Adrenal gland (tissue), 12 donors: ENCODE data around the gene ANKMY1. TPM values are rescaled to one million over a fixed set of nuclear protein-coding genes. Genes with fewer than 3 reads are reported as not detected.

Experiments used
- DNase-seq, 7 donors: peaks; one replicate each; pipeline ENCODE4 v3.0.0-alpha.2; 2019 to 2020
- H3K27ac ChIP-seq, 5 donors: fragments of 200-600 bp; sonication (generic) in 4 of 5; 1 replicate in 3 of 5; 2 replicates in 2 of 5; pipeline versions ENCODE4 v1.5.1 to v1.8.0; 2016 to 2020; ENCODE audit warnings: mild to moderate bottlenecking in 1 of 5
- H3K27me3 ChIP-seq: fragments of 200-600 bp; 2 replicates; pipeline ENCODE4 v1.8.0; 2021
- H3K36me3 ChIP-seq, 2 donors: fragments of 200-600 bp; replicated peaks in 1 of 2; 1 replicate in 1 of 2; 2 replicates in 1 of 2; pipeline versions ENCODE4 v1.5.1 to v1.8.0; 2018 to 2022
- H3K4me1 ChIP-seq, 2 donors: fragments of 200-600 bp; replicated peaks in 1 of 2; 1 replicate in 1 of 2; 2 replicates in 1 of 2; pipeline versions ENCODE4 v1.5.1 to v1.8.0; 2018 to 2021
- H3K4me3 ChIP-seq, 4 donors: fragments of 200-600 bp; sonication (generic) in 3 of 4; one replicate each; pipeline ENCODE4 v1.5.1; 2016 to 2018
- H3K9me3 ChIP-seq, 3 donors: fragments of 200-600 bp; sonication (generic) in 1 of 3; replicated peaks in 1 of 3; 1 replicate in 2 of 3; 2 replicates in 1 of 3; pipeline versions ENCODE4 v1.5.1 to v1.8.0; 2016 to 2021
- POLR2A ChIP-seq, 2 donors: fragments of 450-650 bp; IDR thresholded peaks; one replicate each; pipeline ENCODE4 v1.6.1; 2017; ENCODE audit warnings: antibody characterized with exemption in 2 of 2, mild to moderate bottlenecking in 2 of 2, moderate library complexity in 1 of 2
- WGBS, 4 donors: extraction: QIAGEN DNeasy Blood & Tissue Kit in 2 of 4; methylation state at CpG; one replicate each; pipeline versions ENCODE4 v1.1.5 to v1.1.7; 2013 to 2017; 5-methylcytosine and 5-hydroxymethylcytosine counted together
- intact Hi-C, 2 donors: fragments of 100-400 bp; cut with DNase I; formaldehyde crosslinking; loops; one replicate each; pipeline versions ENCODE4 v1.14.1 to v1.15.0; 2022 to 2023
- polyA plus RNA-seq, 3 donors: library from polyadenylated mRNA; stranded (reverse); fragments of 200-250 nt in 2 of 3; fragments of 350-450 nt in 1 of 3; fragmentation: Illumina TruSeq in 1 of 3; extraction: RNeasy Lipid Tissue Mini Kit (QIAGEN cat#74804) in 1 of 3; gene quantifications; one replicate each; pipeline ENCODE4 v1.2.3, GENCODE V29; 2013 to 2014
- total RNA-seq, 9 donors: library from RNA; depleted of rRNA in 4 of 9; stranded (reverse); fragments of >200 nt in 4 of 9; fragments of 120-200 nt in 1 of 9; fragmentation: NEBNext Ultra II Directional in 1 of 9; extraction: Animal tissue kit (Norgen Biotek cat#: 25700) in 1 of 9; gene quantifications; one replicate each; pipeline versions ENCODE4 v1.1.0 to v1.2.4, GENCODE V29; 2013 to 2023
- TF ChIP-seq, protein P1 (sequence below), 6 experiments: fragments of 450-650 bp in 4 of 6; fragments of 200-600 bp in 2 of 6; sonication (generic) in 1 of 6; IDR thresholded peaks; 1 replicate in 5 of 6; 2 replicates in 1 of 6; pipeline versions ENCODE4 v1.5.1 to v1.8.0; 2016 to 2021; ENCODE audit warnings: antibody characterized with exemption in 6 of 6, mild to moderate bottlenecking in 2 of 6, moderate library complexity in 1 of 6
- donor health status: healthy with polysubstance abuse.
- donor health status: Bipolar disorder and iron deficiency.
- donor health status: DM: yes; HTN: yes; CAD: no.
- donor health status: DM: no; HTN: no; CAD: no.
- donor health status: DM: no; HTN: no; CAD: no.
- donor health status: DM: yes; HTN: yes; CAD: no.

The ANKMY1 gene
- total and polyA plus RNA-seq, 12 donors = 7.2 to 31.7 (median 12.0) TPM

DNA sequence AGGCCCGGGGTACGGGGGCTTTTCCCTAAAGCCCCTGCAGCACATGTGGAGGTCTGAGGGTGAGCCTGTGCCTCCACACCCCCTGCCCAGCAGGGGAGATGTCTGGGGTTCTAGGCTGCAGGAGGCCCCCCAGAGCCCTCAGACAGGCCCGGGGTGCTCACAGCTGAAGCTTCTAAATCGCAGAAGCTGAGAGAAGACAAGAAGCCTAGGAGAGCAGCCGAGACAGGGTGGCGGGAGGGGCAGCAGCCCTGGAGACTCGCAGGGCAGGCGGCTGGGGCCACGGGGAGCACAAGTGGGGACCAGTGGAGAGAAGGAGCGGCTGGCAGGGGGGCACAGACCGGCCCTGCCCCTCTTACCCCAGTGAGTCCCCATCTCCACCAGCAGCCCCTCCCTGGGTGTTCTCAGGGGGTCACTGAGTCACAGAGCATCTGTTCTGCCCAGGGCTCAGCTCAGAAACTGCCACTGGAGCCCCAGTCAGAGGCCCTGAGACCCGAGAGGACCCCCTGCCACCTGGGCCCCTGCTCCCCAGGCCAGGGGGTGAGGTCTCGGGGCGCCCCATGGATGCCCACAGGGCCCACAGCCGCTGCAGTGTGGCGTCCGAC lies 96.2 kb downstream of the ANKMY1 start:
- peaks cover 0 to 29% of the 10 kb centered on the region in 2 donors for H3K36me3 ChIP-seq
- H3K9me3 ChIP-seq = no peaks in the 10 kb centered on the region
- no peaks in the 10 kb centered on the region for H3K27me3 ChIP-seq
- TF ChIP-seq POLR2A (IDR thresholded peaks at IDR 0.05) = no peak
- peaks cover 4 to 6% of the 10 kb centered on the region in 2 donors for H3K4me1 ChIP-seq
- 92 to 94% (median 94%) methylated on average over 7 to 17 of the region's 17 CpGs for WGBS, 4 donors
- peak in 2 of 7 donors; percentile 15 to 43 for DNase-seq
- intact Hi-C loops = no loop called here
- H3K27ac ChIP-seq = no peak overlapping the region
- H3K4me3 ChIP-seq = no peak overlapping the region

DNA sequence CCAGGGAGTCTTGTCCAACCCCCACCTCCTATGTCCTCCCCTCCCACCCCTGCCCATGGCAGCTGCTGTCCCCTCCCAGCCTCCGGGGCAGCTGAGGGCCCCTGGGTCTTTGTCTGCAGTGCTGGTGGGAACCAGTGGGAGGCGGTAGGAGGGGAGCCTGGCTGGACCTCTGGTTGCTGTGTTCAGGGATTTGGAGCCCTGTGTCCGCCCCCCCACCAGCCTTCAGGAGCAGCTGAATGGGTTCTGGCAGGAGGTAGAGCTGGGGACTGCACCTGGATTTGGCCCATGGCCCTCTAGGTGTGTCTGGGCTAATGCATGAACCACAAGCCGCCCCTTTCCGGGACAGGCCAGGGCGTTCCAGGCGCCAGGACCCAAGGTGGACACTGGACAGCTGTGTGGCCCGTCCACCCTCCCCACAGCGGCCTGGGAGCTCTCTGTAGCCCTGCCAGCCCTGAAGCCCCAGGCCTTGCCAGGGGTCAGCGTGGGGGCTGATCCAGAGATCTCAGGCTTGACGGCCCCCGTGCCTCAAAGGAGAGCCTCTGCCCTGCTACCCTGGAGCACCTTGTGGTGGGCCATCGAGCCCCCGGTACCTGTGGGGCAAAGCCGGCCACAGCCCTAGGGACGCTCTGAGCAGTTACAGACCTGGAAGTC lies 96.9 kb downstream of the ANKMY1 start:
- TF ChIP-seq, protein P1, sequence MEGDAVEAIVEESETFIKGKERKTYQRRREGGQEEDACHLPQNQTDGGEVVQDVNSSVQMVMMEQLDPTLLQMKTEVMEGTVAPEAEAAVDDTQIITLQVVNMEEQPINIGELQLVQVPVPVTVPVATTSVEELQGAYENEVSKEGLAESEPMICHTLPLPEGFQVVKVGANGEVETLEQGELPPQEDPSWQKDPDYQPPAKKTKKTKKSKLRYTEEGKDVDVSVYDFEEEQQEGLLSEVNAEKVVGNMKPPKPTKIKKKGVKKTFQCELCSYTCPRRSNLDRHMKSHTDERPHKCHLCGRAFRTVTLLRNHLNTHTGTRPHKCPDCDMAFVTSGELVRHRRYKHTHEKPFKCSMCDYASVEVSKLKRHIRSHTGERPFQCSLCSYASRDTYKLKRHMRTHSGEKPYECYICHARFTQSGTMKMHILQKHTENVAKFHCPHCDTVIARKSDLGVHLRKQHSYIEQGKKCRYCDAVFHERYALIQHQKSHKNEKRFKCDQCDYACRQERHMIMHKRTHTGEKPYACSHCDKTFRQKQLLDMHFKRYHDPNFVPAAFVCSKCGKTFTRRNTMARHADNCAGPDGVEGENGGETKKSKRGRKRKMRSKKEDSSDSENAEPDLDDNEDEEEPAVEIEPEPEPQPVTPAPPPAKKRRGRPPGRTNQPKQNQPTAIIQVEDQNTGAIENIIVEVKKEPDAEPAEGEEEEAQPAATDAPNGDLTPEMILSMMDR (IDR thresholded peaks at IDR 0.05) = no peak
- no peak for TF ChIP-seq POLR2A (IDR thresholded peaks at IDR 0.05)
- no peak overlapping the region for H3K27ac ChIP-seq
- intact Hi-C loops = no loop called here
- H3K27me3 ChIP-seq = no peaks in the 10 kb centered on the region
- peaks cover 0 to 29% of the 10 kb centered on the region in 2 donors for H3K36me3 ChIP-seq
- WGBS, 4 donors = 94 to 100% (median 95%) methylated on average over 1 to 16 of the region's 16 CpGs
- H3K9me3 ChIP-seq = no peaks in the 10 kb centered on the region
- DNase-seq = peak in 6 of 7 donors; percentile 0 to 53 (median 18)
- peaks cover 0 to 1% of the 10 kb centered on the region in 2 donors for H3K4me1 ChIP-seq
- H3K4me3 ChIP-seq = no peak overlapping the region

DNA sequence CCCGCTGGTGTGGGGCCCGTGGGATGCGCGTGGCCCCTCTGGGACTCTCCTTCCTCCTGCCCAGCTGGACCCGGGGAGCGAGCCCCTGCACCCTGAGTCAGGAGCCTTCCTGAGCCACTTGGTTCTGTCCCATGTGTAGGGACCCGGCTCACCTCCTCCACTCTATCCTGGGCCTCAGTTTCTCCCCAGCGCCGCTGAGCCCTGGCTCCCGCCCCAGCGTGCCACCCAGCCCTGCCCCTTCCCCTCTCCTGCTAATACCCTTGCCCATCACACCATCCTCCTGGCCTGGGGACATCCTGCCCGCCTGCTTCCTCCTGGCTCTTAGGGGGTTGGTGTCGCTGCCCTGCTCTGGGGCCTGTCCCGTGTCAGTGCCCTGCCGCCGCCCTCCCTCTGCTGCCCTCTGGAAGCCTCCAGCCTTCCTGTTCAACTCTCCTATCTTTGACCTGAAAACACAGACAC lies 97.5 kb downstream of the ANKMY1 start:
- peak in 4 of 7 donors; percentile 5 to 45 (median 16) for DNase-seq

DNA sequence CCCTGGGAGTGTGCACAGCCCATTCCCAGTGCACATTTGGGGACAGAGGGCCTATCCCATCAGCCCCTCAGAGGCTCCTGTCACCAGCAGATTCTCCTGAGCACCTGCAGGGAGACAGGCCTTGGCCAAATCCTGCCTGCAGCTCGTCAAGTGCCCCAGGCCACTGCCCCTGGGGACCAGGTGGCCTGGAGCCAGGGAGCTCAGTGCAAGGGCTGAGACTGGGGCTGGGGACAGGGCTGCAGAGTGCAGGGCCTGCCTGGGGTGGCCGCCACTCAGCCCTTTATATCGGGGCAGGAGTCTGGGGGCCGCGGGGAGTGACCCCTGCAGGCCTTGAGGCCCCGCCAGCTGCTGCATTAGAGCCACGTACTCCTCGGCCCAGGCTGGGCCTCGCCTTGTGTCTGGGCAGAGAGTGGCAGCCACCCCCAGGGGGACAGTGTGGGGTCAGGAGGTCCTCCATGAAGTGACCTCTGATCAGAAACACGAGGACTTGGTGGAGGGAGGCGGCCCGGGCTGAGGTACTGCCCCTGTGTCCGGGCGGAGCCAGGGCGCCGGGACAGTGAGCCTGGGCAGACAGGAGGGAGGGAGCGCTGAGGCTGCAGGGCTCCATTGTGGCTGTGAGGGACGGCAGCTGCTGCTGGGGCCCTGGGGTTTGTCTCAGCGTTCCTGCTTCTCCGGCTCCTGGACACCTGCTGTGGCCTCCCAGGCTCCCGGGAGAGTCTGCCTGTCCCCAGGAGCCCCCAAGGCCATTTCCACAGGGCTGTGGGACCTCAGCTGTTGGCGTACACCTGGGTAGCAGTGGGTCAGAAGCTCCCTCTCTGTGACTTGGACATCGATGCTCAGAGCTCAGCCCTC lies 98.2 kb downstream of the ANKMY1 start:
- H3K27me3 ChIP-seq = no peaks in the 10 kb centered on the region
- TF ChIP-seq, protein P1 (IDR thresholded peaks at IDR 0.05) = no peak
- no peak for TF ChIP-seq POLR2A (IDR thresholded peaks at IDR 0.05)
- 73 to 89% (median 76%) methylated on average over 9 to 23 of the region's 23 CpGs; no CpG with 5 or more reads in 1 of the 4 donors for WGBS, 4 donors
- no peak overlapping the region for H3K27ac ChIP-seq
- DNase-seq = peak; percentile 1 to 56 (median 14)
- H3K4me3 ChIP-seq = no peak overlapping the region
- H3K4me1 ChIP-seq = peaks cover 0 to 6% of the 10 kb centered on the region in 2 donors
- intact Hi-C loops = no loop called here
- peaks cover 0 to 21% of the 10 kb centered on the region in 2 donors for H3K36me3 ChIP-seq
- H3K9me3 ChIP-seq = no peaks in the 10 kb centered on the region

More for the DNA sequence above, 97.5 kb downstream of the ANKMY1 start:
- WGBS, 4 donors = 89 to 96% (median 94%) methylated on average over 15 to 16 of the region's 16 CpGs
- H3K4me3 ChIP-seq = no peak overlapping the region
- H3K9me3 ChIP-seq = no peaks in the 10 kb centered on the region
- no peak overlapping the region for H3K27ac ChIP-seq
- H3K4me1 ChIP-seq = peaks cover 0 to 6% of the 10 kb centered on the region in 2 donors
- intact Hi-C loops = no loop called here
- no peaks in the 10 kb centered on the region for H3K27me3 ChIP-seq
- H3K36me3 ChIP-seq = peaks cover 0 to 27% of the 10 kb centered on the region in 2 donors
- TF ChIP-seq, protein P1 (IDR thresholded peaks at IDR 0.05) = no peak
- no peak for TF ChIP-seq POLR2A (IDR thresholded peaks at IDR 0.05)
